DMS53 treated with DMSO at 0.1 percent for 48 hours (cell line): ENCODE results near the gene TBPL1.

Source experiments
- DNase-seq: peaks from one replicate; lab custom pipeline; 2025; ENCODE audit not compliant: unreplicated experiment; lab: John Stamatoyannopoulos, UW

The TBPL1 gene

GRCh38 chr6:134039116-134039515 lies 86.1 kb downstream of the TBPL1 start:
- no peak for DNase-seq
